Stimulated activated CD8-positive, alpha-beta memory T cell treated with anti-CD3 and anti-CD28 coated beads, Interleukin-15, amount 100 ng/mL, for 48 hours (primary cell): ENCODE measurements around the gene TTI1.

Experiments
- DNase-seq, 2 donors: peaks; one replicate each; pipeline ENCODE4 v3.0.0-alpha.2; 2020; ENCODE audit warnings: low read depth in 2 of 2

The TTI1 gene

DNA sequence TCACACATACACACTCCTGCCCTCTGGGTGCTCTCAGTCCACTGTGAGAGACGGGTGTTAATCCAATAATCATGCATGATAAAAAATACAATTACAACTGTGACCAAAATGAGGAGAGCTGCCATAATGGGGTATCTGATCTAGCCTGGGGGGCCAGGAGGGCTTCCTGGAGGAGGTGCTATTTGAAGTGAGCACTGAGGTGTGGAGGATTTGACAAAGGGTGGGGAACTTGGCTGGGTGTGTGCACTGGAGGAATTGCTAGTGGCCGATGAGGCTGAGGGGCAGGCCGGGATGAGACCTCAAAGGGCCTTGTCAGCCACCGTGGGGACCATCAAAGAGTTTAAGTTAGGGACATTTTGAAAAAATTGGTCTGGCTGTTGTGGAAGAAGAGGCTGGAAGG lies 95.6 kb downstream of the TTI1 start:
- DNase-seq, result no peak

DNA sequence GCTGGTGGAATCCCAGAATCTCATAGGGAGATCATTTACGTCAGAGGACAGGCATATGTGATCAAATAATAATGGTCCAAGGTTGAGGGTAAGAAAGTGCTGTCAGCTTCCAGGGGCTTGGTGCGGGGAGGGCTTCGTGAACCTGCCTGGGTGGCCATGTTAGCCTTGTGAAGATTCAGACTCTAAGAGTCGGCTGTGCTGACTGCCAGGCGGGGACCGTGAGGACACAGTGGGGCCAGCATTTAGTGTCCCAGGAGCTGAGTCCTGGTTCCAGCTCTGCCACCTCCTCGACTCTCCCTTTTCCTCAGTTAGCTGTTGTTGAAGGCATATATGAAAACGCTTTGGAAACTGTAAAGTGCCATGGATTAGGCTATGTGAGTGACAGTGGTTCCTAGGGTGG lies 96.8 kb downstream of the TTI1 start:
- DNase-seq, result no peak

DNA sequence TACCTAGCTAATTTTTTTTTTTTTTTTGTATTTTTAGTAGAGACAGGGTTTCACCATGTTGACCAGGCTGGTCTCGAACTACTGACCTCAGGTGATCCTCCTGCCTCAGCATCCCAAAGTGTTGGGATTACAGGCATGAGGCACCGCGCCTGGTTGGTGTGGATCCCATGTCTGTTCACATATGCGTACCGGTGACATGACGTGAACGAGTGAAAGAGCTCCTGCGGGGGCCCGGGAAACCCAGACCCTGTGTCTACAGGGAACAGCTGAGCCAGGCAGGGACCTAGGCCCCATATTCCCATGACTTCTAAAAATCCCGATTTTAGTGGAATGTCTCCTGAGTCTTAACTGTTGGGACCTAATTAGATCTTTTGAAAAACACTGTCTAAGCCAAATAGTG lies 97.2 kb downstream of the TTI1 start:
- DNase-seq, result no peak

DNA sequence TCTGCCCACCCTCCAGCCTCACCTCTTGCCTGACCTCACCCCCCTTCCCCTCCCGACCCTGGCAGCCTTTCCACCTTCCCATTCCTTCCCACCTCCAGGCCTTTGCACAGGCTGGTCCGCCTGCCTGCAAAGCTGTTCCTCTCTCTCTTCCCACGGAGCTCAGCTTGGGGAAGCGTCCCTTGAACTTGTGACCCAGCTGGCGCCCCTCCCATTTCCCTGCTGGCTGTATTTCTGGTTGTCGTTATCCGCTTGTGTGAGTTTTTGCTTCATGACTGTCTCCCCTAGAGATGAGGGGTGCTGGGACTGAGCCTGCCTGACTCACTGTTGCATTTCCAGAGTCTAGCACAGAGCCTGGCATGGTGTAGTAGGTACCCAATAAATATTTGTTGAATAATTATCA lies 97.8 kb downstream of the TTI1 start:
- DNase-seq, result no peak

DNA sequence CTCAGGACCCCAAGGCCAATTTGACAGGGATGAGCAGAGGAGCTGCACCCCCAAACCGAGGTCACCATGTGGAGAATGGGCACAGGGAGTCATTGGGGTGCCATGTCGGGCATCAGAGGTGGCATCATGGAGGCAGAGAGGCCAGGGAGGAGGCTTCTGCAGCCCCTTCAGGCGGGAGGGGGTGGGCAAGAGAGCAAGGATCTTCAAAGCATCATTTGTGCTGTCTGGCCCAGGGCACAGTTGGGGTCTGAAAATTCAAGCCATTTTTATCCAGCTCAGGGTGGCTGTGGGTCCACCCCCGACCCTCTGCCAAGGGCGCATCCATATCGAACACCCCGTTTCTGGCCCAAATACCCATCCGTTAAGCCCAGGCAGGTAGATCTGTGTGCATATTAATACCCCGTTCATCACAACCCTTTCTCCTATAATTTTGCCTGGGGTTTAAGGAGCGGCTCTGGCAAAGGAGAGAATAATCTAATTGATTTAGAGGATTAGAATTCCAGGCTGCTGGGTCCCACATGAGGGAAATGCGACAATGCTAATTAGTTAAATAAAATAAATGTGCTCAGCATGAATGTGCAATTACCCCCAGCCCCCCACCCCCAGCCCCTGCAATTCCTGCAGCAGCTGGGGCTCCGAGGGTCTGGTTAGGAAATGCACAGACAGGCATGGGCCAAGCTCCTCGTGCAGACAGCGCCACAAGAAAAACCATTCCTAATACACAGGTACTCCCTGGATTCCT lies 98.5 kb downstream of the TTI1 start:
- DNase-seq, result no peak

DNA sequence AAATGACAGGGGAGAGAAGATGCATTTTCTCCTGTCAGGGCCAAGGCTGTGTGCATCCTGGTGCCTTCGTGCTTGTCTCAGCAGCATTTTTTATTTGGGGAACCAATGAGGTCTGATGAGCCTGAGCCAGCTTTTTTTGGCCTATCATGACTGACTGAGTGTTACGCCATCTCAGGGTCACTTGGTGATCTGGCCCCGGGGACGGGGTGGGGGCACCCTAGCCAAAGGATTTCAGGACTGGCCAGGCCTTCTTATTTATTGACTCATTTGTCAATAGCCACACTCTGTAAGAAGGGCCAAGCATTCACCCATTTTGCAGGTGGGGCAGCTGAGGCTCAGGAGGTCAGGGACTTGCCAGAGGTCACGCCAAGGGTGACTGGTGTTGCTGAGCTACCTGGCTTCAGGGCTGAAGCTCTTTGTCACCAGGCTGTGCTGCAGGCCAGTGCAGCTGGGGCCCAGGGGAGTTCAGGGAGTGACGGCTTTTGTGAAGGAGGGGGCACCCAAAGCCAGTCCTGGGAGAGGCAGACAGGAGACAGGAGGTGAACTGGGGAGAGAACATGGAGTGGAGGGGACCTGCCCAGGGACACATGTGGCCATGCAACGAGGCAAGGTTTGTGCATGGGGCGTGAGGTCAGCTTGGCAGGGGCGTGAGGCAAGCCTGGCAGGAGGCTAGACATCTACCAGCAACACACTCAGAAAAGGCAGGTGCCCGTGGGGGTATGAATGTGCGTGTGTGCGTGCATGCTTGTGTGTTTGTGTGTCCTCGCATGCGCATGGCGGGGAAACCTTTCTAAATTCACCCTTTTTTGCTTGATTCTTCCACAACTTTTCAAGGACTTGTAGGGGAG lies 99.2 kb downstream of the TTI1 start:
- DNase-seq, result no peak
